Vagina (tissue), 2 donors: ENCODE measurements around the gene GNAI2.

Experiments
- CTCF ChIP-seq, 3 experiments: fragments of 450-650 bp in 2 of 3; fragments of 200-600 bp in 1 of 3; sonication (generic) in 1 of 3; IDR thresholded peaks; one replicate each; pipeline ENCODE4 v1.5.1; 2017 to 2019; ENCODE audit warnings: antibody characterized with exemption in 3 of 3, mild to moderate bottlenecking in 2 of 3, moderate library complexity in 2 of 3
- POLR2A ChIP-seq, 2 donors: fragments of 450-650 bp; IDR thresholded peaks; one replicate each; pipeline ENCODE4 v1.6.1; 2017; ENCODE audit warnings: antibody characterized with exemption in 2 of 2, mild to moderate bottlenecking in 2 of 2, moderate library complexity in 2 of 2
- POLR2AphosphoS5 ChIP-seq, 2 donors: sonication (generic); formaldehyde crosslinking; IDR thresholded peaks; one replicate each; pipeline ENCODE4 v1.9.0; 2017; ENCODE audit warnings: antibody characterized with exemption in 2 of 2, mild to moderate bottlenecking in 2 of 2, low read depth in 1 of 2; ENCODE audit not compliant: insufficient read depth in 1 of 2

GRCh38 chr3:50242381-50242770 lies 6.4 kb downstream of the GNAI2 start:
- TF ChIP-seq POLR2A (IDR thresholded peaks at IDR 0.05) (no peak), CTCF (IDR thresholded peaks at IDR 0.05) (no peak), POLR2AphosphoS5 (IDR thresholded peaks at IDR 0.05; ENCODE audit: insufficient read depth in 1 of 2, low read depth in 1 of 2) (no peak)
